K562 (cell line): ENCODE measurements around the gene SNRNP70. TPM values are rescaled to one million over a fixed set of nuclear protein-coding genes. Genes with fewer than 3 reads are reported as not detected.
"Not testable (repeated sequence)": the region's sequence is repeated elsewhere in the genome, so short reads cannot be mapped to it uniquely, and the experiment has no call there.

Experiments
- ATAC-seq: fragments of 200-7000 bp; cut with Tn5 transposase; 3 replicates; pipeline ENCODE4 v1.9.1; 2020; ENCODE audit warnings: moderate library complexity
- BruUV-seq: library from RNA; stranded (reverse); fragments of 400-500 nt; replicated peaks from 2 replicates; lab custom pipeline; 2021; lab: Mats Ljungman, UMichigan
- CTCF ChIA-PET: fragments of 300-600 bp; formaldehyde crosslinking; extraction: SDS; loops from one replicate; lab custom pipeline; 2021; ENCODE audit warnings: low intra/inter-chr PET ratio; lab: Yijun Ruan, JAX
- POLR2A ChIA-PET: fragments of 300-600, 350-650 bp; sonication (Branson Sonifier 250); formaldehyde crosslinking; extraction: SDS; loops from one replicate; lab custom pipeline; 2021; ENCODE audit warnings: antibody characterized with exemption, inconsistent platforms; lab: Yijun Ruan, JAX
- DNase-seq, 4 experiments: peaks; one replicate each; pipeline versions ENCODE4 v3.0.0 to v3.0.0-alpha.2; 2011 to 2018; ENCODE audit warnings: low spot score in 3 of 4, mixed read lengths in 3 of 4; ENCODE audit errors: extremely low read depth in 1 of 4
- FAIRE-seq: peaks from 2 replicates; lab custom pipeline; 2011; peaks lifted over from hg19 to GRCh38; lab: Jason Lieb, UNC
- H2AFZ ChIP-seq: 2 replicates; pipeline ENCODE4 v1.6.0; 2011; ENCODE audit warnings: low read depth, low read length, control low read depth, inconsistent platforms
- H3K27ac ChIP-seq: fragments of 200-600 bp; 3 replicates; pipeline ENCODE4 v1.8.0; 2011; ENCODE audit warnings: low read depth, mild to moderate bottlenecking, control low read depth, inconsistent platforms, low read length, moderate library complexity, mixed read lengths; ENCODE audit errors: extremely low read depth
- H3K27me3 ChIP-seq, 2 experiments: fragments of 300-600 bp in 1 of 2; 2 replicates in 1 of 2; 3 replicates in 1 of 2; pipeline versions ENCODE4 v1.6.0 to v1.8.0; 2011; ENCODE audit warnings: inconsistent platforms in 2 of 2, low read length in 2 of 2, mild to moderate bottlenecking in 1 of 2, mixed read lengths in 1 of 2, moderate library complexity in 1 of 2; ENCODE audit not compliant: control insufficient read depth in 2 of 2, insufficient read depth in 2 of 2
- H3K36me3 ChIP-seq: fragments of 300-600 bp; 3 replicates; pipeline ENCODE4 v1.8.0; 2011; ENCODE audit warnings: mild to moderate bottlenecking, low read length, inconsistent platforms; ENCODE audit not compliant: control insufficient read depth, insufficient read depth
- H3K4me1 ChIP-seq, 2 experiments: fragments of 200-600 bp in 1 of 2; replicated peaks in 1 of 2; 2 replicates in 1 of 2; 3 replicates in 1 of 2; pipeline versions ENCODE4 v1.5.1 to v1.8.0; 2011; ENCODE audit warnings: inconsistent platforms in 2 of 2, low read length in 2 of 2, mild to moderate bottlenecking in 1 of 2, mixed read lengths in 1 of 2, moderate library complexity in 1 of 2; ENCODE audit not compliant: control insufficient read depth in 2 of 2, insufficient read depth in 2 of 2
- H3K4me2 ChIP-seq: 2 replicates; pipeline ENCODE4 v1.6.1; 2011; ENCODE audit warnings: low read length, control low read depth, inconsistent platforms, mixed read lengths; ENCODE audit not compliant: insufficient read depth
- H3K4me3 ChIP-seq: fragments of 200-600 bp; sonication (generic), shearing (Covaris generic); 2 replicates; pipeline ENCODE4 v1.5.1; 2016; ENCODE audit warnings: control low read depth, inconsistent platforms
- H3K79me2 ChIP-seq: fragments of 200-600 bp; 3 replicates; pipeline ENCODE4 v1.8.0; 2011; ENCODE audit warnings: low read length, inconsistent platforms; ENCODE audit not compliant: control insufficient read depth, insufficient read depth
- H3K9ac ChIP-seq, 2 experiments: 2 replicates each; pipeline versions ENCODE4 v1.6.0 to v1.6.1; 2011; ENCODE audit warnings: low read depth in 2 of 2, low read length in 2 of 2, control low read depth in 1 of 2, inconsistent platforms in 1 of 2, mild to moderate bottlenecking in 1 of 2, mixed read lengths in 1 of 2; ENCODE audit not compliant: insufficient read depth in 1 of 2
- H3K9me1 ChIP-seq: one replicate; pipeline ENCODE4 v1.6.0; 2011; ENCODE audit warnings: inconsistent platforms, mild to moderate bottlenecking, low read length, moderate library complexity; ENCODE audit not compliant: control insufficient read depth, insufficient read depth
- H3K9me3 ChIP-seq: replicated peaks from 2 replicates; pipeline ENCODE4 v1.5.1; 2011; ENCODE audit warnings: low read depth, low read length, inconsistent platforms; ENCODE audit not compliant: control insufficient read depth, insufficient read depth
- H4K20me1 ChIP-seq: replicated peaks from 2 replicates; pipeline ENCODE4 v1.6.1; 2011; ENCODE audit warnings: low read length, inconsistent platforms, mixed read lengths; ENCODE audit not compliant: control insufficient read depth, insufficient read depth
- E2F3 ChIP-seq: fragments of 250-450 bp; sonication (Bioruptor Pico); IDR thresholded peaks from 2 replicates; pipeline ENCODE4 v1.4.0; 2020; ENCODE audit warnings: mild to moderate bottlenecking
- ETS1 ChIP-seq: conservative IDR thresholded peaks from 2 replicates; pipeline ENCODE4 v1.6.1; 2011; ENCODE audit warnings: low read depth, mild to moderate bottlenecking, low read length; ENCODE audit not compliant: control insufficient read depth
- ETV6 ChIP-seq, 3 experiments: fragments of 150-350 bp in 1 of 3; sonication (generic) in 1 of 3; formaldehyde crosslinking in 1 of 3; IDR thresholded peaks; 2 replicates each; pipeline versions ENCODE4 v1.6.1 to v1.8.0; 2014 to 2022; ENCODE audit warnings: borderline replicate concordance in 2 of 3, low read depth in 2 of 3, antibody characterized with exemption in 1 of 3, low read length in 1 of 3, mild to moderate bottlenecking in 1 of 3, missing genetic modification reagents in 1 of 3
- ID3 ChIP-seq, 2 experiments: fragments of 250-450 bp in 1 of 2; fragments of 450-650 bp in 1 of 2; sonication (Bioruptor Pico) in 1 of 2; IDR thresholded peaks; 2 replicates each; pipeline versions ENCODE4 v1.6.1 to v1.8.0; 2016 to 2021; ENCODE audit warnings: mild to moderate bottlenecking in 2 of 2, moderate library complexity in 2 of 2, missing compliant biosample characterization in 1 of 2, missing genetic modification characterization in 1 of 2
- PHF8 ChIP-seq: fragments of 200-600 bp; sonication (generic); IDR thresholded peaks from 2 replicates; pipeline ENCODE4 v1.6.1; 2012; ENCODE audit warnings: mixed run types, mild to moderate bottlenecking, inconsistent platforms, low read length, moderate library complexity, borderline replicate concordance
- TOE1 ChIP-seq, 2 experiments: fragments of 450-650 bp in 1 of 2; sonication (generic) in 1 of 2; formaldehyde crosslinking in 1 of 2; IDR thresholded peaks; 2 replicates each; pipeline versions ENCODE4 v1.7.1 to v1.8.0; 2016 to 2022; ENCODE audit warnings: borderline replicate concordance in 2 of 2, mild to moderate bottlenecking in 2 of 2, antibody characterized with exemption in 1 of 2, inconsistent platforms in 1 of 2, low read depth in 1 of 2, missing genetic modification reagents in 1 of 2, moderate library complexity in 1 of 2
- WGBS: fragments of 100-300 bp; shearing (Covaris generic); methylation state at CpG from one replicate; pipeline ENCODE4 v1.1.6; 2016; ENCODE audit warnings: low coverage, mixed read lengths; ENCODE audit not compliant: insufficient coverage; ENCODE audit errors: missing lambda C conversion rate; 5-methylcytosine and 5-hydroxymethylcytosine counted together
- in situ Hi-C: fragments of 300-500 bp; cut with MboI; formaldehyde crosslinking; loops from 4 replicates; pipeline ENCODE4 v1.15.0; 2018; ENCODE audit warnings: inconsistent platforms, mixed read lengths
- intact Hi-C: fragments of 100-400 bp; cut with micrococcal nuclease; formaldehyde crosslinking; loops from 2 replicates; pipeline ENCODE4 v1.14.2; 2022
- polyA plus RNA-seq, 8 experiments: library from polyadenylated mRNA; depleted of rRNA in 4 of 8; stranded (reverse) in 5 of 8; unstranded in 3 of 8; fragments of >200 nt; fragmentation: Nextera tagmentation in 2 of 8; fragmentation: Illumina TruSeq in 1 of 8; extraction: Ambion mirVana in 2 of 8; extraction: Trizol in 1 of 8; gene quantifications; 2 replicates each; pipeline versions ENCODE4 v1.2.1 to v1.2.3, GENCODE V29; 2011 to 2014; ENCODE audit warnings: inconsistent platforms in 1 of 8, missing spikeins in 1 of 8
- total RNA-seq, 7 experiments: library from RNA; depleted of rRNA in 6 of 7; stranded (reverse); fragments of >200 nt in 6 of 7; fragmentation: Illumina TruSeq in 2 of 7; extraction: Trizol in 2 of 7; gene quantifications; 2 replicates each; pipeline versions ENCODE4 v1.2.1 to v1.2.3, GENCODE V29; 2011 to 2021; ENCODE audit warnings: low replicate concordance in 1 of 7
- TF ChIP-seq, protein P1 (sequence below): fragments of 200-800 bp; sonication (Bioruptor generic); IDR thresholded peaks from 2 replicates; pipeline ENCODE4 v1.6.1; 2017; ENCODE audit warnings: missing genetic modification characterization, missing compliant biosample characterization
- TF ChIP-seq, protein P2 (sequence below): sonication (generic); formaldehyde crosslinking; IDR thresholded peaks from 2 replicates; pipeline ENCODE4 v1.8.0; 2022; ENCODE audit warnings: missing genetic modification reagents, mild to moderate bottlenecking, moderate library complexity, borderline replicate concordance

Gene SNRNP70
- total and polyA plus RNA-seq, 9 of the 15 experiments (the other 6 are each of a cell fraction or from before 2014, with no cell fraction given), result 2.8 to 496 (median 136) TPM

DNA sequence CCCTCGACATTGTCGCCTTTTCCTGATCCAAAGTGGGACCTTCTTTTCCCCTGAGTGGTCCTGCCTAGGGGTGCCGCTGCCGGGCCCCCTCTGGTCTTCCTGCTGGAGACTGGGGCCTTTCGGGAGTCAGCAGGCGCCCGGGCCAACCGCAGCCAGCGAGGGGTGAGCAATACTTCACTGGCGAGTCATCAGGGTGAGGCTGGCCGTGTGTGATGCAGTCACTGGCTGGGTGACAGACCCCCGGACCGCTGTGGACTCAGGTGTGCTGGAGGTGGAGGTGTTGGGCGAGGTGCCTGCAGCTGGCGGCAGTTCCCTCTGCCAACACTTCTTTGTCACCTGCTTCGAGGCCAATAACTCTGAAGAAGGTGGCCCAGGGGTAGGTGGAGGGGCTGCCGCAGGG lies 43.1 kb upstream of the SNRNP70 start:
- DNase-seq (no peak), FAIRE-seq (no peak)
- CTCF ChIA-PET, result no interaction called here
- no peak overlapping the region for H3K4me2 ChIP-seq
- H3K4me3 ChIP-seq, result no peak overlapping the region
- no peaks in the 10 kb centered on the region for H3K36me3 ChIP-seq
- 5% methylated on average over 17 of the region's 17 CpGs for WGBS
- TF ChIP-seq, protein P1, sequence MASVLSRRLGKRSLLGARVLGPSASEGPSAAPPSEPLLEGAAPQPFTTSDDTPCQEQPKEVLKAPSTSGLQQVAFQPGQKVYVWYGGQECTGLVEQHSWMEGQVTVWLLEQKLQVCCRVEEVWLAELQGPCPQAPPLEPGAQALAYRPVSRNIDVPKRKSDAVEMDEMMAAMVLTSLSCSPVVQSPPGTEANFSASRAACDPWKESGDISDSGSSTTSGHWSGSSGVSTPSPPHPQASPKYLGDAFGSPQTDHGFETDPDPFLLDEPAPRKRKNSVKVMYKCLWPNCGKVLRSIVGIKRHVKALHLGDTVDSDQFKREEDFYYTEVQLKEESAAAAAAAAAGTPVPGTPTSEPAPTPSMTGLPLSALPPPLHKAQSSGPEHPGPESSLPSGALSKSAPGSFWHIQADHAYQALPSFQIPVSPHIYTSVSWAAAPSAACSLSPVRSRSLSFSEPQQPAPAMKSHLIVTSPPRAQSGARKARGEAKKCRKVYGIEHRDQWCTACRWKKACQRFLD (CRISPR knock-in tag), result no peak
- TF ChIP-seq PHF8 (no peak), ID3 (CRISPR knock-in tag; IDR thresholded peaks at IDR 0.05) (no peak), ID3 (tag; IDR thresholded peaks at IDR 0.05) (no peak), ETS1 (no peak), E2F3 (no peak), TOE1 (IDR thresholded peaks at IDR 0.05; ENCODE audit: borderline replicate concordance) (no peak), TOE1 (CRISPR knock-in tag; IDR thresholded peaks at IDR 0.05; ENCODE audit: borderline replicate concordance, low read depth) (no peak), ETV6 (IDR thresholded peaks at IDR 0.05; ENCODE audit: borderline replicate concordance in 1 of 2, low read depth in 2 of 2, low read length in 1 of 2) (no peak), ETV6 (CRISPR knock-in tag; IDR thresholded peaks at IDR 0.05; ENCODE audit: borderline replicate concordance) (no peak)
- TF ChIP-seq, protein P2, sequence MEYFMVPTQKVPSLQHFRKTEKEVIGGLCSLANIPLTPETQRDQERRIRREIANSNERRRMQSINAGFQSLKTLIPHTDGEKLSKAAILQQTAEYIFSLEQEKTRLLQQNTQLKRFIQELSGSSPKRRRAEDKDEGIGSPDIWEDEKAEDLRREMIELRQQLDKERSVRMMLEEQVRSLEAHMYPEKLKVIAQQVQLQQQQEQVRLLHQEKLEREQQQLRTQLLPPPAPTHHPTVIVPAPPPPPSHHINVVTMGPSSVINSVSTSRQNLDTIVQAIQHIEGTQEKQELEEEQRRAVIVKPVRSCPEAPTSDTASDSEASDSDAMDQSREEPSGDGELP, result no peak
- TF ChIP-seq, all 486 proteins: peak for 0
- BruUV-seq, result no TSS peak
- in situ Hi-C loops, result no loop called here
- H3K79me2 ChIP-seq, result no peaks in the 10 kb centered on the region
- H3K27me3 ChIP-seq, result no peaks in the 10 kb centered on the region; a peak in 1 of 5 replicates
- POLR2A ChIA-PET, result no interaction called here
- no peak overlapping the region for H2AFZ ChIP-seq
- H3K4me1 ChIP-seq, result peaks cover 0 to 7% of the 10 kb centered on the region in 2 experiments; a peak in 2 of 5 replicates
- no peaks in the 10 kb centered on the region for H3K9me1 ChIP-seq
- peak overlapping the region in 1 of 2 experiments; percentile 26; a peak in 1 of 4 replicates for H3K9ac ChIP-seq
- intact Hi-C loops, result no loop called here
- no peaks in the 10 kb centered on the region for H3K9me3 ChIP-seq
- H3K27ac ChIP-seq, result no peak overlapping the region
- no peaks in the 10 kb centered on the region for H4K20me1 ChIP-seq
- ATAC-seq, result no peak

- DNase-seq, H3K79me2 ChIP-seq, intact Hi-C loops, in situ Hi-C loops, BruUV-seq, ATAC-seq, H3K9me3 ChIP-seq, H3K4me2 ChIP-seq, H3K4me3 ChIP-seq, H4K20me1 ChIP-seq, POLR2A ChIA-PET, H3K27me3 ChIP-seq, H3K4me1 ChIP-seq, H3K27ac ChIP-seq, H3K36me3 ChIP-seq, H3K9ac ChIP-seq, FAIRE-seq, H3K9me1 ChIP-seq, H2AFZ ChIP-seq, CTCF ChIA-PET: not testable (repeated sequence)
- 0% methylated on average over 1 of the region's 4 CpGs for WGBS
These were observed 42.6 kb upstream of the SNRNP70 start for GRCh38 chr19:49042666-49043065.
